ENCODE measurements around the gene MT1HL1.

MT1HL1 gene

DNA sequence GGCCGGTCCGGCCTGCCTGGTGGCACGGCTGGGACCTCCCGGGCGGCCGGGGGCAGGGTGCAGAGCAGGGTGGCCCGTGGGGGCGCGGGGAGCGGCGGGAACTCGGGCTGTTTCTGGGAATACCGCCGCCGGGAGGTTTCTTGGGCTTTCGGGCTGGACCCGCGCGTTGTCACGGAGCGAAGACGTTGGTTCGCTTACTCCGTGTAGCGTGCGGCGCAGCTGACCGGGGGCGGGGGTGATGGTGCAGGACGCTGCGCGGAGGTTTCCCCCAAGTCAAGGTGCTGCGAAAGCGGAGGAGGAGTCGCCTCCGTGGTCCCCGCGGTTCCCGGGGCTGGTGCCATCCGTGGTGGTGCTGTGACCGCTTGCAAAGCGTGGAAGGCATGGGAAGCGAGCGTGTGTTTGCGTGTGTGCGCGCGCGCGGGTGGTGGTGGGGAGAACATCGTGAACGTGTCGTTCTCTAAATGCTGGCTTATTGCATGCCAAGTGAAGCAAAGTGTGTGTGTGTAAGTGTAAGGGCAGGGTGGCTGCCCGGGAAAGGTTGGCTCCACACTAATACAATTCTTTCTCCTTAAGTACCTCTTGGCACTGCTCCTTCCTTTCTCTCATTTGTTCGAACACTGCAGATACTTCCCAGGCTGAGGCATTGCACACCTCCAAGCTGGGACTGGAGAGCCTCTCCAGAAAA is 38.8 kb upstream of the MT1HL1 start:
- ChIA-PET CTCF (no interaction called here), POLR2A (no interaction called here)
- TF ChIP-seq, protein P1, sequence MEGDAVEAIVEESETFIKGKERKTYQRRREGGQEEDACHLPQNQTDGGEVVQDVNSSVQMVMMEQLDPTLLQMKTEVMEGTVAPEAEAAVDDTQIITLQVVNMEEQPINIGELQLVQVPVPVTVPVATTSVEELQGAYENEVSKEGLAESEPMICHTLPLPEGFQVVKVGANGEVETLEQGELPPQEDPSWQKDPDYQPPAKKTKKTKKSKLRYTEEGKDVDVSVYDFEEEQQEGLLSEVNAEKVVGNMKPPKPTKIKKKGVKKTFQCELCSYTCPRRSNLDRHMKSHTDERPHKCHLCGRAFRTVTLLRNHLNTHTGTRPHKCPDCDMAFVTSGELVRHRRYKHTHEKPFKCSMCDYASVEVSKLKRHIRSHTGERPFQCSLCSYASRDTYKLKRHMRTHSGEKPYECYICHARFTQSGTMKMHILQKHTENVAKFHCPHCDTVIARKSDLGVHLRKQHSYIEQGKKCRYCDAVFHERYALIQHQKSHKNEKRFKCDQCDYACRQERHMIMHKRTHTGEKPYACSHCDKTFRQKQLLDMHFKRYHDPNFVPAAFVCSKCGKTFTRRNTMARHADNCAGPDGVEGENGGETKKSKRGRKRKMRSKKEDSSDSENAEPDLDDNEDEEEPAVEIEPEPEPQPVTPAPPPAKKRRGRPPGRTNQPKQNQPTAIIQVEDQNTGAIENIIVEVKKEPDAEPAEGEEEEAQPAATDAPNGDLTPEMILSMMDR (IDR thresholded peaks at IDR 0.05; ENCODE audit: insufficient read depth, low read length, missing control alignments): no peak
- DNase-seq (ENCODE audit: low read depth, low spot score): no peak
- H3K4me3 ChIP-seq (ENCODE audit: low read depth, low read length): no peak overlapping the region

DNA sequence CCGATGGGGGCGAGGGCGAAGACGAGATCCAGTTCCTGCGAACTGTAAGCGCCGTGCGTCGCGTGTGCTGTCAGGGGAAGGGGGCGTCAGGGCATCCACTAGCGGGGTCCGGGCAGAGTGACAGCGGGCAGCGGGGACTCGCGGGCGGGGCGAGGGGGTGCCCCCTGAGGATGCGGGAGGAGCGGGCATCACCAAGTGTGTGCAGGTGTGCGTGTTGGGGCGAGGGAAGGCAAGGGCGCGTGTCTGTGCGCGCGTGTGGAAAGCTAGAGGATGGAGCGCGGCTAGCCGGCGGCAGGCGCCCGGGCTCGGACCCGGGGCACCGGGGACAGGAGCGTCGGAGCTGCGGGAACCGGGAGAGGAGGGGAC is 38.3 kb upstream of the MT1HL1 start:
- TF ChIP-seq, protein P1 (IDR thresholded peaks at IDR 0.05; ENCODE audit: insufficient read depth, low read length, missing control alignments): no peak
- no peak overlapping the region for H3K4me3 ChIP-seq (ENCODE audit: low read depth, low read length)
- POLR2A ChIA-PET: no interaction called here

DNA sequence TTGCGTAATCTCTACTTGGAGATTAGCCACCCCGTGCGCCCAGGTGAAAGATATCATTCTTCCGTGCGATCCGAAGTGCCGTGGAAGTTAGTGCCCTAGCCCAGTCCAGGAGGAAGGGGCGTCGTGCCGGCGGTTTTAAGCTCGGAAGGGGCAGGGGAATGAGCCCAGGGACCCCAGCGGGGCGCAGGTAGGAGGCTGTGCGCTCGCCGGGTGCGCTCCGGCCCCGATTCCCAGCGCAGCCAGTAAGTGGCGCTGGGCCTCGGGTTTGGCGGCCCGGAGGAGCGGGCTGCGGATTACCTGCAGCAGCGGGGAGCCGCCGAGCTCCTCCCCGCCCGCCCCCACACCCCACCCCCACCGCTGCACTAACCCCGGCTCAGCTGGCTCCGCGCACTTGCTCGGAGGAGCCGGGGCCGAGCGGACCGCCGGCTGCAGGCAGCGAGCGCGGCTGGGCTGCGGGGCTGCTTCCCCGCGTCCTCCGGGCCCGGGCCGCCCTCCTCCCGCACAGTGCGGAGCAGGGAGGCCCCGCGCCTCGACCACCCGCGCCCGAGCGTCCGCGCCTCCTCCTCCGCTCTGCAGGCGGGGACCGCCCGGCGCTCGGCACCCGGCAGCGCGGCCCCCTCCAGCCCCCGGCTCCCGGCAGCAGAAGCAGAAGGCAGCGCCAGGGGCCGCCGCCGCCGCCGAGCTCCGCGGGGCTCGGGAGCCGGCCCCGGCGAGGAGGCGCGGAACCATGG is 37.7 kb upstream of the MT1HL1 start, which contains the start of gene RYR2:
TSS of gene RYR2 (plus strand) at position 390 of the 731 bp plus-strand sequence. CDS start at position 728, 338 bp downstream.
- H3K4me3 ChIP-seq (ENCODE audit: low read depth, low read length): no peak within 1 kb of the TSS
- POLR2A ChIA-PET: no interaction called here
- CTCF ChIA-PET: no interaction called here
- DNase-seq (ENCODE audit: low read depth, low spot score): no peak
- TF ChIP-seq, protein P1 (IDR thresholded peaks at IDR 0.05; ENCODE audit: insufficient read depth, low read length, missing control alignments): no peak

More for the DNA sequence above, 38.3 kb upstream of the MT1HL1 start:
- CTCF ChIA-PET: no interaction called here
- no peak for DNase-seq (ENCODE audit: low read depth, low spot score)

DNA sequence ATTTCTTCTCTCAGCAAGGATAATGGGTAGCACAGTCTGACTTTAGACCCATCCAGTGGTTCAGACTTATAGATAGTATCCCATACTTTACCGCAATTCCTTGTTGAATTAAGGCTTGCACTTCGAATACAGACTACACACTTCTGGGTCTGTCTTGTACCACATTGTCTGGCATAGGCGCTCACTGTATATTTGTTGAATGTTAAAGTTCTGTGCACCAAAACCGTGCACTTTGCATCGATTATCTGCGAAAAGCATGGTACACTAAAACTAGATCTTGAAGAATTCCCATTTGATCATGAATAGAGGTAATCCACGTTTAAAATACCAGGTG is 37.2 kb upstream of the MT1HL1 start:
- DNase-seq (ENCODE audit: low read depth, low spot score): no peak
- no peak overlapping the region for H3K4me3 ChIP-seq (ENCODE audit: low read depth, low read length)
- CTCF ChIA-PET: no interaction called here
- POLR2A ChIA-PET: no interaction called here
- TF ChIP-seq, protein P1 (IDR thresholded peaks at IDR 0.05; ENCODE audit: insufficient read depth, low read length, missing control alignments): no peak

DNA sequence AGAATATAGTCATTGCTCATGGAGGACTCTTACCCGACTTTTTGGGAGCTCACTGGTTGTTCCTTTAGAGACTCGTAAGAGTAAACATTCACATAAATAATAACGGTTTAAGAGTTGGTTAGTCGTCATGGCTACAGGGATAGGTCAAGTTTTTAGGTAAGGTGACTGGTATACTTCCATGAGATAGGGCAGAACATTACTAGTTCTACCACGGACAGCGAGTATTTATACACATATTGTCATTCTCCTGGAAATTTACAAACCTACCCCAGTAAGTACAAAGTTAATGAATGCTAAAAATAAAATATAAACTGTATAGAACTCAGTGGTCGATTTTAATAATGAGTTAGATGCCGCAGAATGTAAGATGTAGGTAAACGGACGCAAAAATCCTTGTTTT is 36.6 kb upstream of the MT1HL1 start:
- ChIA-PET POLR2A (no interaction called here), CTCF (no interaction called here)
- no peak for DNase-seq (ENCODE audit: low read depth, low spot score)
- no peak overlapping the region for H3K4me3 ChIP-seq (ENCODE audit: low read depth, low read length)
- TF ChIP-seq, protein P1 (IDR thresholded peaks at IDR 0.05; ENCODE audit: insufficient read depth, low read length, missing control alignments): no peak

DNA sequence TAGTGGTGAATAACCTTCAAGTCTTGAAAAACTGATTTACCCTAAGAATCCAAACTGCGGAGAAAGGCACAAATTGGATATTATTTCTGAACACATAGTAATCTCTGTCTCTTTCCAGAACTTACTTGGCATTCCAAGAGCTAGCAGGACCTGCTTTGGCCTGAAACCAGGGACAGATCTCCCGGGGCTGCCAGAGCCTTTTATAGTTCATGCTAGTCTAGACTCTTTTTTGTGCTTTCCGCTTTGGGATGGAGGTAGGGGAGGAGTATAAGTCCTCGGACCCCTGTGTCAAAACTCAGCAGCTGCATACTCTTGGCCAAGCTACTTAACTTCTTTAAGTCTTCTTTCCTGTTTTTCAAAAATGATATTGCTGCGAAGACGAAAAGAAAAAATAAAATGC is 34.0 kb upstream of the MT1HL1 start:
- ChIA-PET CTCF (no interaction called here), POLR2A (no interaction called here)
- no peak overlapping the region for H3K4me3 ChIP-seq (ENCODE audit: low read depth, low read length)
- DNase-seq (ENCODE audit: low read depth, low spot score): no peak
- TF ChIP-seq, protein P1 (IDR thresholded peaks at IDR 0.05; ENCODE audit: insufficient read depth, low read length, missing control alignments): no peak
